OCI-LY7 (cell line): Measurements from ENCODE around the gene RNFT2. TPM values are rescaled to one million over a fixed set of nuclear protein-coding genes. Genes with fewer than 3 reads are reported as not detected.

ENCODE experiments used
- BruUV-seq: library from RNA; stranded (reverse); fragments of 400-500 nt; replicated peaks from 2 replicates; lab custom pipeline; 2021; lab: Mats Ljungman, UMichigan
- CTCF ChIA-PET: fragments of 300-600 bp; sonication (Branson Sonifier 250); formaldehyde crosslinking; loops from one replicate; lab custom pipeline; 2022; ENCODE audit warnings: antibody characterized with exemption; ENCODE audit not compliant: unreplicated experiment; lab: Charles Lee
- POLR2A ChIA-PET: fragments of 300-600 bp; sonication (Branson Sonifier 250); formaldehyde crosslinking; loops from one replicate; lab custom pipeline; 2022; ENCODE audit warnings: antibody characterized with exemption; lab: Charles Lee
- DNase-seq: peaks from one replicate; pipeline ENCODE4 v3.0.0-alpha.2; 2015; ENCODE audit warnings: low spot score
- H2AFZ ChIP-seq: fragments of 200-600 bp; sonication (generic), shearing (Covaris generic); 2 replicates; pipeline ENCODE4 v1.6.1; 2014; ENCODE audit warnings: mild to moderate bottlenecking, antibody characterized with exemption, low read length, moderate library complexity
- H3K27ac ChIP-seq: fragments of 200-600 bp; sonication (generic); 2 replicates; pipeline ENCODE4 v1.5.1; 2014; ENCODE audit warnings: mixed run types, low read depth, mild to moderate bottlenecking, moderate library complexity, low read length, inconsistent platforms; ENCODE audit not compliant: poor library complexity, severe bottlenecking
- H3K36me3 ChIP-seq: fragments of 200-600 bp; sonication (generic); 2 replicates; pipeline ENCODE4 v1.6.1; 2014; ENCODE audit warnings: mild to moderate bottlenecking, antibody characterized with exemption, low read length, moderate library complexity, mixed read lengths; ENCODE audit not compliant: insufficient read depth
- H3K4me1 ChIP-seq: fragments of 200-600 bp; sonication (generic); 2 replicates; pipeline ENCODE4 v1.5.1; 2014; ENCODE audit warnings: mild to moderate bottlenecking, low read length; ENCODE audit not compliant: insufficient read depth, poor library complexity, severe bottlenecking
- H3K4me2 ChIP-seq: fragments of 200-600 bp; sonication (generic); 2 replicates; pipeline ENCODE4 v1.6.1; 2014; ENCODE audit warnings: mild to moderate bottlenecking, low read length
- H3K4me3 ChIP-seq: fragments of 200-600 bp; sonication (generic); 2 replicates; pipeline ENCODE4 v1.5.1; 2014; ENCODE audit warnings: mild to moderate bottlenecking, low read depth, low read length; ENCODE audit not compliant: poor library complexity, severe bottlenecking
- H3K79me2 ChIP-seq: fragments of 200-600 bp; sonication (generic); 2 replicates; pipeline ENCODE4 v1.6.1; 2016; ENCODE audit warnings: low read depth, mild to moderate bottlenecking, low read length, moderate library complexity, mixed read lengths; ENCODE audit not compliant: insufficient read depth
- H3K9me2 ChIP-seq: fragments of 200-600 bp; sonication (generic); 2 replicates; pipeline ENCODE4 v1.6.1; 2016; ENCODE audit warnings: mild to moderate bottlenecking, low read length, mixed read lengths; ENCODE audit not compliant: insufficient read depth
- H3K9me3 ChIP-seq: fragments of 200-600 bp; sonication (generic); 2 replicates; pipeline ENCODE4 v1.6.1; 2014; ENCODE audit warnings: mild to moderate bottlenecking, mixed run types, low read length, mixed read lengths
- H4K20me1 ChIP-seq: fragments of 200-600 bp; sonication (generic); 2 replicates; pipeline ENCODE4 v1.6.1; 2014; ENCODE audit warnings: mild to moderate bottlenecking, antibody characterized with exemption, low read length, moderate library complexity, mixed read lengths; ENCODE audit not compliant: insufficient read depth
- EZH2phosphoT487 ChIP-seq: fragments of 200-600 bp; sonication (generic); IDR thresholded peaks from 2 replicates; pipeline ENCODE4 v1.6.1; 2018; ENCODE audit warnings: low read depth, borderline replicate concordance, mild to moderate bottlenecking, mixed run types, antibody characterized with exemption, low read length, moderate library complexity, mixed read lengths
- intact Hi-C: fragments of 100-400 bp; cut with micrococcal nuclease; formaldehyde crosslinking; loops from one replicate; pipeline ENCODE4 v1.10.0; 2022; ENCODE audit not compliant: unreplicated experiment
- total RNA-seq, 2 experiments: library from RNA; depleted of rRNA in 1 of 2; stranded (reverse); fragments of >200 nt in 1 of 2; shearing (Covaris generic) in 1 of 2; gene quantifications; 2 replicates each; pipeline ENCODE4 v1.2.3, GENCODE V29; 2014 to 2022
- TF ChIP-seq, protein P1 (sequence below): fragments of 200-600 bp; sonication (generic); conservative IDR thresholded peaks from 2 replicates; pipeline ENCODE4 v1.5.1; 2014; ENCODE audit warnings: mild to moderate bottlenecking, antibody characterized with exemption, low read length, moderate library complexity, mixed read lengths

RNFT2 gene
- total RNA-seq, 2 experiments from 2014 or later: 40.2 to 62.2 TPM

DNA sequence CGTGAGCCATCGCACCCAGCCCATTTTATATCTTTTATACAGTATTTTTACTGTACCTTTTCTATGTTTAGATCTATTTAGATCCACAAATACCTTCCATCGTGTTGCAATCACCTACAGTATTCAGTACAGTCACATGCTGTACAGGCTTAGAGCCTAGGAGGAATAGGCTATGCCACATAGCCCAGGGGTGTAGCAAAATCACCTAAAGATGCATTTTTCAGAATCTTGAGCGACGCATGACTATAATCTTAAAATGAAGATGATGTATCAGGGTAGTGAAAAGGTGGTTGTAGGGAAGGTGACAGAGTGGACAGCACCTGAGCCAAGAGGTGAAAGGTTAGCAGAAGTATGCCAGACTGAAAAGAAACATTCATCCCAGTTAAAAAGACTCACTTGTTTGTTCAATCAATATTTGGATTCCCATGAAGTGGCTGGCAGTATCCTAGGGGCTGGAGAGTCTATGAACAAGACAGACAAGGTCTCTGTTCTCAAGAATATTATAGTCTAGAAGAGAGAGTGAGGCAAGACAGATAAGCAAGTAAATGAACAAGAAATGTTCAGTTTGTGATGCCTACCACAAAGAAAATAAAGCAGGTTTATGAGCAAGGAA, 3.9 kb upstream of the RNFT2 start:
- H3K9me3 ChIP-seq: no peaks in the 10 kb centered on the region
- no peak for DNase-seq
- H3K27ac ChIP-seq: no peak overlapping the region
- no peak overlapping the region for H3K4me2 ChIP-seq
- H3K4me1 ChIP-seq: peaks cover 12% of the 10 kb centered on the region
- BruUV-seq: no TSS peak
- H3K4me3 ChIP-seq: no peak overlapping the region
- CTCF ChIA-PET: no interaction called here
- POLR2A ChIA-PET: no interaction called here
- peaks cover 52% of the 10 kb centered on the region for H3K36me3 ChIP-seq
- H4K20me1 ChIP-seq: peaks cover 16% of the 10 kb centered on the region; the same call in 1 of the 2 replicates
- H3K9me2 ChIP-seq: no peaks in the 10 kb centered on the region
- peaks cover 83% of the 10 kb centered on the region for H3K79me2 ChIP-seq
- intact Hi-C loops: no loop called here
- no peak overlapping the region for H2AFZ ChIP-seq
- TF ChIP-seq EZH2phosphoT487: no peak
- TF ChIP-seq, protein P1, sequence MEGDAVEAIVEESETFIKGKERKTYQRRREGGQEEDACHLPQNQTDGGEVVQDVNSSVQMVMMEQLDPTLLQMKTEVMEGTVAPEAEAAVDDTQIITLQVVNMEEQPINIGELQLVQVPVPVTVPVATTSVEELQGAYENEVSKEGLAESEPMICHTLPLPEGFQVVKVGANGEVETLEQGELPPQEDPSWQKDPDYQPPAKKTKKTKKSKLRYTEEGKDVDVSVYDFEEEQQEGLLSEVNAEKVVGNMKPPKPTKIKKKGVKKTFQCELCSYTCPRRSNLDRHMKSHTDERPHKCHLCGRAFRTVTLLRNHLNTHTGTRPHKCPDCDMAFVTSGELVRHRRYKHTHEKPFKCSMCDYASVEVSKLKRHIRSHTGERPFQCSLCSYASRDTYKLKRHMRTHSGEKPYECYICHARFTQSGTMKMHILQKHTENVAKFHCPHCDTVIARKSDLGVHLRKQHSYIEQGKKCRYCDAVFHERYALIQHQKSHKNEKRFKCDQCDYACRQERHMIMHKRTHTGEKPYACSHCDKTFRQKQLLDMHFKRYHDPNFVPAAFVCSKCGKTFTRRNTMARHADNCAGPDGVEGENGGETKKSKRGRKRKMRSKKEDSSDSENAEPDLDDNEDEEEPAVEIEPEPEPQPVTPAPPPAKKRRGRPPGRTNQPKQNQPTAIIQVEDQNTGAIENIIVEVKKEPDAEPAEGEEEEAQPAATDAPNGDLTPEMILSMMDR: no peak

DNA sequence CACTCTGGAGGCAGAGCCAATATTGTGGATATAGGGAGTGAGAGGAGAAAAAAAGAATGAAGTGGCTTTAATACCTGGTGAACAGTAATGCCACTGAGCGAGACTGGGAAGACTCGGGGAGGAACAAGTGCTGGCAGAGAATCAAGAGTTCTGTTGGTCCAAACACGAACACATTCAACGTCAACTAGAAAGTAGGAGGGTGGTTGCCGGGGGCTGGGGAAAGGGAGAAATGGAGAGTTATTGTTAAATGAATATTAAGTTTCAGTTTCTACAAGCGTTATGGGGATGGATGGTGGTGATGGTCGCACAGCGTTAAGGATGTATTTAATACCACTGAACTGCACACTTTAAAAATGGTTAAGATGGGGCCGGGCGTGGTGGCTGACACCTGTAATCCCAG, 3.0 kb upstream of the RNFT2 start:
- H3K36me3 ChIP-seq: peaks cover 49% of the 10 kb centered on the region
- no peak overlapping the region for H3K4me2 ChIP-seq
- intact Hi-C loops: no loop called here
- no peak overlapping the region for H3K4me3 ChIP-seq
- POLR2A ChIA-PET: no interaction called here
- CTCF ChIA-PET: no interaction called here
- no peak for TF ChIP-seq EZH2phosphoT487
- H3K79me2 ChIP-seq: peaks cover 83% of the 10 kb centered on the region
- TSS peak; percentile 25 for BruUV-seq
- peaks cover 16% of the 10 kb centered on the region; the same call in 1 of the 2 replicates for H4K20me1 ChIP-seq
- H3K9me3 ChIP-seq: no peaks in the 10 kb centered on the region
- H3K9me2 ChIP-seq: no peaks in the 10 kb centered on the region
- H2AFZ ChIP-seq: no peak overlapping the region
- no peak overlapping the region for H3K27ac ChIP-seq
- no peak for DNase-seq
- H3K4me1 ChIP-seq: peaks cover 17% of the 10 kb centered on the region

DNA sequence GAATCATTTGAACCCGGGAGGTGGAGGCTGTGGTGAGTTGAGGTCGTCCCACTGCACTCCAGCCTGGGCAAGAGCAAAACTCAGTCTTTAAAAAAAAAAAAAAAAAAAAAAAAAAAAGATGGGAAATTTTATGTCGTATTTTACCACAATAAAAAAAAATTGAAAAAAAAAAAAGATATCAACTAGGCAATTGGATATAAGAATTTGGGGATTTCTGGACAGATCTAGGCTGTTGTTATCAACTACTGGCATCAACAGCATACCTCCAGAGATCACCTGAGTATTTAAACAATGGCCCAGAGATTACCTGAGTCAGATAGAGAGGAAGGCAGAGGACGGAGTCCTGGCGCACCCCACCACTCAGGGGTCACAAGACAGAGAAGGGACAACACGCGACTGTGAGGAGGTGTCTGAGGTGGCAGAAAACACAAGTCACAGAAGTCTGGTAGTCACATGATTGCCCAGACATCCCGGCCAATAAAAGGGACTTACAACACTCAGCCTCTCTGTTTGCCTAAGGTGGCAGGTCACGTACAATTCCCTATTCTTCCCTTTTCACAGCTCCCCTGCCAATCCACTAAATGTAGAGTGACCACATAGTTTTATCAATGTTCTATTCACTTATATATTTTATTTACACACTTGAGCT, 2.0 kb upstream of the RNFT2 start:
- Histone ChIP-seq H3K4me2 (peak overlapping the region; percentile 92), H3K27ac (peak overlapping the region; percentile 38), H4K20me1 (peaks cover 12% of the 10 kb centered on the region; the same call in 1 of the 2 replicates), H2AFZ (no peak overlapping the region), H3K36me3 (peaks cover 50% of the 10 kb centered on the region), H3K79me2 (peaks cover 74% of the 10 kb centered on the region), H3K9me2 (no peaks in the 10 kb centered on the region), H3K4me3 (peak overlapping the region; percentile 81), H3K9me3 (no peaks in the 10 kb centered on the region), H3K4me1 (peaks cover 17% of the 10 kb centered on the region)
- no peak for DNase-seq
- TF ChIP-seq EZH2phosphoT487: no peak
- TF ChIP-seq, protein P1: no peak
- ChIA-PET CTCF (no interaction called here), POLR2A (interaction anchor here (0.6 kb wide), 1 partner anchor 82 kb away, joined by 3 read pairs; no protein-coding TSS in a partner anchor)
- intact Hi-C loops: loop anchor here (2.0 kb wide), 1 partner anchor 27 kb away; no protein-coding TSS in a partner anchor
- TSS peak; percentile 70 for BruUV-seq
